Endothelial cell of umbilical vein (primary cell): ENCODE data around the gene ZNF831. TPM values are rescaled to one million over a fixed set of nuclear protein-coding genes. Genes with fewer than 3 reads are reported as not detected.

Experiments used
- BruUV-seq: library from RNA; stranded (reverse); fragments of 400-500 nt; replicated peaks from 2 replicates; lab custom pipeline; 2021; lab: Mats Ljungman, UMichigan
- CTCF ChIA-PET: fragments of 300-600, 350-600 bp; sonication (Branson Sonifier 250); formaldehyde crosslinking; loops from one replicate; lab custom pipeline; 2021; ENCODE audit warnings: antibody characterized with exemption, inconsistent platforms; lab: Charles Lee
- POLR2A ChIA-PET: fragments of 300-600, 350-600 bp; sonication (Branson Sonifier 250); formaldehyde crosslinking; loops from one replicate; lab custom pipeline; 2021; ENCODE audit warnings: antibody characterized with exemption, inconsistent platforms; lab: Charles Lee
- DNase-seq: peaks from one replicate; pipeline ENCODE4 v3.0.0-alpha.2; 2011; ENCODE audit warnings: low read depth, low spot score
- FAIRE-seq: peaks from 2 replicates; lab custom pipeline; 2011; peaks lifted over from hg19 to GRCh38; lab: Jason Lieb, UNC
- H2AFZ ChIP-seq: 2 replicates; pipeline ENCODE4 v1.6.0; 2012; ENCODE audit warnings: low read depth, low read length, control low read depth, inconsistent platforms
- H3K27ac ChIP-seq: 2 replicates; pipeline ENCODE4 v1.5.1; 2011; ENCODE audit warnings: low read depth, mild to moderate bottlenecking, control low read depth, low read length, moderate library complexity; ENCODE audit not compliant: insufficient read depth
- H3K27me3 ChIP-seq, 2 experiments: 2 replicates each; pipeline versions ENCODE4 v1.6.0 to v1.6.1; 2011; ENCODE audit warnings: low read length in 2 of 2, mixed read lengths in 1 of 2; ENCODE audit not compliant: control insufficient read depth in 2 of 2, insufficient read depth in 2 of 2
- H3K36me3 ChIP-seq, 2 experiments: 2 replicates in 1 of 2; 3 replicates in 1 of 2; pipeline ENCODE4 v1.5.1; 2011; ENCODE audit warnings: low read length in 2 of 2, mild to moderate bottlenecking in 1 of 2, moderate library complexity in 1 of 2; ENCODE audit not compliant: control insufficient read depth in 2 of 2, insufficient read depth in 2 of 2; ENCODE audit errors: extremely low read depth in 1 of 2
- H3K4me1 ChIP-seq: 3 replicates; pipeline ENCODE4 v1.5.1; 2011; ENCODE audit warnings: mild to moderate bottlenecking, low read length; ENCODE audit not compliant: control insufficient read depth, insufficient read depth; ENCODE audit errors: extremely low read depth
- H3K4me2 ChIP-seq: 2 replicates; pipeline ENCODE4 v1.6.1; 2011; ENCODE audit warnings: low read length, control low read depth, mixed read lengths; ENCODE audit not compliant: insufficient read depth
- H3K4me3 ChIP-seq, 3 experiments: fragments of 200-600 bp in 1 of 3; sonication (generic), shearing (Covaris generic) in 1 of 3; replicated peaks in 1 of 3; 2 replicates each; pipeline ENCODE4 v1.5.1; 2011 to 2016; ENCODE audit warnings: control low read depth in 3 of 3, low read length in 3 of 3, mild to moderate bottlenecking in 2 of 3, inconsistent platforms in 1 of 3, low read depth in 1 of 3, moderate library complexity in 1 of 3; ENCODE audit not compliant: insufficient read depth in 1 of 3
- H3K79me2 ChIP-seq: 2 replicates; pipeline ENCODE4 v1.6.0; 2012; ENCODE audit warnings: low read length, inconsistent platforms; ENCODE audit not compliant: control insufficient read depth, insufficient read depth
- H3K9ac ChIP-seq: replicated peaks from 2 replicates; pipeline ENCODE3; 2011; ENCODE audit warnings: low read length, control low read depth; ENCODE audit not compliant: insufficient read depth; ENCODE audit errors: extremely low read depth
- H3K9me1 ChIP-seq: replicated peaks from 3 replicates; pipeline ENCODE4 v1.6.0; 2011; ENCODE audit warnings: mild to moderate bottlenecking, low read length; ENCODE audit not compliant: control insufficient read depth, insufficient read depth; ENCODE audit errors: extremely low read depth
- H3K9me3 ChIP-seq: replicated peaks from 2 replicates; pipeline ENCODE4 v1.5.1; 2012; ENCODE audit warnings: low read length, inconsistent platforms; ENCODE audit not compliant: control insufficient read depth, insufficient read depth
- H4K20me1 ChIP-seq: replicated peaks from 2 replicates; pipeline ENCODE3; 2011; ENCODE audit warnings: mild to moderate bottlenecking, low read length; ENCODE audit not compliant: control insufficient read depth, insufficient read depth; ENCODE audit errors: extremely low read depth
- EZH2 ChIP-seq: IDR thresholded peaks from 2 replicates; pipeline ENCODE4 v1.6.1; 2012; ENCODE audit warnings: borderline replicate concordance, low read depth, mild to moderate bottlenecking, moderate library complexity, low read length, inconsistent platforms; ENCODE audit not compliant: severe bottlenecking
- FOS ChIP-seq: IDR thresholded peaks from 2 replicates; pipeline ENCODE4 v1.6.1; 2011; ENCODE audit warnings: mild to moderate bottlenecking, low read length, moderate library complexity, borderline replicate concordance; ENCODE audit not compliant: insufficient read depth
- GATA2 ChIP-seq: IDR thresholded peaks from 2 replicates; pipeline ENCODE4 v1.7.0; 2011; ENCODE audit warnings: low read depth, mild to moderate bottlenecking, moderate library complexity, mixed read lengths, low read length; ENCODE audit not compliant: insufficient read length, insufficient read depth
- JUN ChIP-seq: IDR thresholded peaks from 2 replicates; pipeline ENCODE4 v1.6.1; 2011; ENCODE audit warnings: borderline replicate concordance, low read depth; ENCODE audit not compliant: insufficient read length, insufficient read depth
- MAX ChIP-seq: IDR thresholded peaks from 2 replicates; pipeline ENCODE4 v1.6.1; 2011; ENCODE audit not compliant: insufficient read depth, insufficient read length
- MYC ChIP-seq: IDR thresholded peaks from one replicate; pipeline ENCODE4 v1.6.1; 2011; ENCODE audit warnings: mild to moderate bottlenecking, low read depth, low read length
- POLR2A ChIP-seq: IDR thresholded peaks from 2 replicates; pipeline ENCODE4 v1.6.1; 2012; ENCODE audit warnings: low read depth, mild to moderate bottlenecking, control low read depth, low read length
- POLR2AphosphoS5 ChIP-seq: IDR thresholded peaks from 2 replicates; pipeline ENCODE4 v1.6.1; 2012; ENCODE audit warnings: low read depth, mild to moderate bottlenecking, control low read depth, low read length, moderate library complexity; ENCODE audit not compliant: insufficient read depth
- dilution Hi-C: fragments of 300-500 bp; cut with MboI; formaldehyde crosslinking; loops from one replicate; pipeline ENCODE4 v1.15.0; 2019; ENCODE audit warnings: low sequenced_read_pairs; ENCODE audit not compliant: extremely low pct_ligation_motif_present
- intact Hi-C: fragments of 100-400 bp; cut with micrococcal nuclease; formaldehyde crosslinking; loops from one replicate; pipeline ENCODE4 v1.10.0; 2022
- polyA plus RNA-seq, 4 experiments: library from polyadenylated mRNA; depleted of rRNA in 3 of 4; stranded (reverse) in 3 of 4; unstranded in 1 of 4; fragments of >200 nt; gene quantifications; 2 replicates each; pipeline versions ENCODE4 v1.2.1 to v1.2.3, GENCODE V29; 2011 to 2012; ENCODE audit warnings: missing spikeins in 1 of 4
- total RNA-seq: library from RNA; stranded (reverse); gene quantifications from 2 replicates; pipeline ENCODE4 v1.2.3, GENCODE V29; 2021
- TF ChIP-seq, protein P1 (sequence below), 2 donors: IDR thresholded peaks; 1 replicate in 1 of 2; 2 replicates in 1 of 2; pipeline ENCODE4 v1.5.1; 2011; ENCODE audit warnings: low read length in 2 of 2, mild to moderate bottlenecking in 2 of 2, moderate library complexity in 2 of 2, control low read depth in 1 of 2, inconsistent platforms in 1 of 2, low read depth in 1 of 2; ENCODE audit not compliant: insufficient read depth in 1 of 2; ENCODE audit errors: extremely low read depth in 1 of 2

Gene ZNF831
- total and polyA plus RNA-seq, 2 donors (not counting 3 experiments of a cell fraction or from before 2014, with no cell fraction given), result not detected

DNA sequence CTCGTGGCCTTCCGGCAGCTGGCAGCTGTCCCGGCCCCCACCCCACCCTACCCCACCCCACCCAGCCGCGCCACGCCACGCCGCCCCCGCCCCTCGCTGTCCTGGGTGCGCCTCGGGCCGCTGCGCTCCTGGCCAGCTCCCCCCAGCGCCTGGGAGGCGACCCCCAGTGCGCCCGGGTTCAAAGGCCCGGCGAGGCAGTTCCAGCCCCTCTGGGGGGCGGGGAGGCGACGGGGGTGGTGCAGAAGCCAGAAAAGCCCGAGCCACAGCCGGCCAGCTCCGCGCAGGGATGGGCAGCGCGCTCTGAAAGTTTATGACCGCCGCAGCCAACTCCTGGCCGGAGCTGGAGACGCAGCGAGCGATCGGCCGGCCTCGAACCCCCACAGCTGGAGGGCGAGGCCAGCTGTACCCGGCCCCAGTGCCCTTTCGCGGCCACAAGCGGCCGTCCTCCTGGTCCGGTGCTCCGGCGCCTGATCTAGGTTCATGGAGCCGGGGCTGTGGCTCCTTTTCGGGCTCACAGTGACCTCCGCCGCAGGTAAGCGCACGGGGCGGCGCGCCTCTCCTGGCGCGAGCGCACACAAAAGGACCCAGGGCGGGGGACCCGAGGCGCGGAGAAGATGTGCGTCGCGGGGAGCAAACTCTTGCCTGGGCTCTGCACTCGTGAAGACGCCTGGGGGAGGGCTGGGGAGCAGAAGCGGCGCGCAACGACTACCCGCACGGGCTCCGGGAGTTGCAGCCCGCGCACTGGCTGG, 136.9 kb downstream of the ZNF831 start, which contains the start of gene EDN3:
EDN3 (plus strand) TSS at position 279 of the 749 bp plus-strand sequence; CDS start at position 481, 202 bp downstream.
- FAIRE-seq (no peak), DNase-seq (no peak)
- no peak within 1 kb of the TSS for H2AFZ ChIP-seq
- ChIA-PET CTCF (no interaction called here), POLR2A (no interaction called here)
- H3K9me1 ChIP-seq, result no peaks in the 10 kb centered on the region
- H3K36me3 ChIP-seq, result no peaks in the 10 kb centered on the region
- H3K9me3 ChIP-seq, result no peaks in the 10 kb centered on the region
- H3K4me1 ChIP-seq, result no peaks in the 10 kb centered on the region
- H3K9ac ChIP-seq, result no peak within 1 kb of the TSS
- no peaks in the 10 kb centered on the region for H3K27me3 ChIP-seq
- H3K4me2 ChIP-seq, result no peak within 1 kb of the TSS
- no peaks in the 10 kb centered on the region for H4K20me1 ChIP-seq
- H3K4me3 ChIP-seq, result no peak within 1 kb of the TSS
- intact Hi-C loops, result no loop called here
- no peak for TF ChIP-seq FOS
- no peak within 1 kb of the TSS for H3K27ac ChIP-seq
- H3K79me2 ChIP-seq, result no peaks in the 10 kb centered on the region
- BruUV-seq, result no TSS peak
- dilution Hi-C loops, result no loop called here

- intact Hi-C loops, result no loop called here
- dilution Hi-C loops, result no loop called here
- BruUV-seq, result no TSS peak
These were observed 137.9 kb downstream of the ZNF831 start for GRCh38 chr20:59301343-59302007.

More at GRCh38 chr20:59301343-59302007, 137.9 kb downstream of the ZNF831 start:
- DNase-seq (no peak), FAIRE-seq (no peak)
- Histone ChIP-seq H2AFZ (no peak overlapping the region), H3K9me1 (no peaks in the 10 kb centered on the region), H3K36me3 (no peaks in the 10 kb centered on the region), H3K9ac (no peak overlapping the region), H3K4me2 (no peak overlapping the region), H3K79me2 (no peaks in the 10 kb centered on the region), H3K9me3 (no peaks in the 10 kb centered on the region), H3K4me1 (no peaks in the 10 kb centered on the region), H4K20me1 (no peaks in the 10 kb centered on the region), H3K27ac (no peak overlapping the region), H3K4me3 (no peak overlapping the region), H3K27me3 (no peaks in the 10 kb centered on the region)
- CTCF ChIA-PET, result no interaction called here
- TF ChIP-seq POLR2AphosphoS5, result no peak
- no peak for TF ChIP-seq EZH2
- TF ChIP-seq JUN, result no peak
- TF ChIP-seq FOS, result no peak
- TF ChIP-seq, protein P1, sequence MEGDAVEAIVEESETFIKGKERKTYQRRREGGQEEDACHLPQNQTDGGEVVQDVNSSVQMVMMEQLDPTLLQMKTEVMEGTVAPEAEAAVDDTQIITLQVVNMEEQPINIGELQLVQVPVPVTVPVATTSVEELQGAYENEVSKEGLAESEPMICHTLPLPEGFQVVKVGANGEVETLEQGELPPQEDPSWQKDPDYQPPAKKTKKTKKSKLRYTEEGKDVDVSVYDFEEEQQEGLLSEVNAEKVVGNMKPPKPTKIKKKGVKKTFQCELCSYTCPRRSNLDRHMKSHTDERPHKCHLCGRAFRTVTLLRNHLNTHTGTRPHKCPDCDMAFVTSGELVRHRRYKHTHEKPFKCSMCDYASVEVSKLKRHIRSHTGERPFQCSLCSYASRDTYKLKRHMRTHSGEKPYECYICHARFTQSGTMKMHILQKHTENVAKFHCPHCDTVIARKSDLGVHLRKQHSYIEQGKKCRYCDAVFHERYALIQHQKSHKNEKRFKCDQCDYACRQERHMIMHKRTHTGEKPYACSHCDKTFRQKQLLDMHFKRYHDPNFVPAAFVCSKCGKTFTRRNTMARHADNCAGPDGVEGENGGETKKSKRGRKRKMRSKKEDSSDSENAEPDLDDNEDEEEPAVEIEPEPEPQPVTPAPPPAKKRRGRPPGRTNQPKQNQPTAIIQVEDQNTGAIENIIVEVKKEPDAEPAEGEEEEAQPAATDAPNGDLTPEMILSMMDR (IDR thresholded peaks at IDR 0.05; ENCODE audit: extremely low read depth in 1 of 2, insufficient read depth in 1 of 2, low read depth in 1 of 2, low read length in 2 of 2), result no peak
- TF ChIP-seq MYC, result no peak
- TF ChIP-seq GATA2, result no peak
- TF ChIP-seq POLR2A, result no peak
- TF ChIP-seq MAX, result no peak
- POLR2A ChIA-PET, result no interaction called here
